Measurements from ENCODE around the gene RAVER2.

DNA sequence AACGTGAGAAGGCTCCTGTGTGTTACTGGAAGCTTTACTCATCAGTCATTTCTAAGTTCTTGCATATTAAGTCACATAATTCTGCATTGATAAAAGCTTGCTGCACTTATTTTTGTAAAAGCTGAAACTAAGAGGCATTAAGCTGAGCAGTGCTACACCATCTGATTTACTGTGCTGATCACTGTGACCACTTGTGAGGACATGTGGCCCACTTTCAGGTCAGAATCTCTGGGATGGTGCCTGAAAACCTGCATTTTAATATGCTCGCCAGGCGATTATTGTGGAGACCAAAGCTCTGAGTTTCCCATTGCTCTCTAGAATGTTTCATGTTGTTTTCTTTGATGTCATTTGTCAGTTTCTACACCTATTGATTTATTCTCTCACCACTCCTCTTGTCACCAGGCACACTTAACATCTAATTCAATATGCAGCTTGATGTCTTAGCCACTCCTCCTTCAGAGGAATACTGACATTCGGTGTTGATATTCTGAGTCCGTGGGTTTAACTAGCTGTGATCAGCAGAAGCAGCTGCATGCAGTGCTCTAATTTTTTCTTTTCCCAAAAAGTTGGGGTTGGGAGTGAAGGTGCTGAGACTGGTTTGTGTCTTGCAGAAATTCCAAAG is 85.3 kb downstream of the RAVER2 start:
- TF ChIP-seq, protein P1, sequence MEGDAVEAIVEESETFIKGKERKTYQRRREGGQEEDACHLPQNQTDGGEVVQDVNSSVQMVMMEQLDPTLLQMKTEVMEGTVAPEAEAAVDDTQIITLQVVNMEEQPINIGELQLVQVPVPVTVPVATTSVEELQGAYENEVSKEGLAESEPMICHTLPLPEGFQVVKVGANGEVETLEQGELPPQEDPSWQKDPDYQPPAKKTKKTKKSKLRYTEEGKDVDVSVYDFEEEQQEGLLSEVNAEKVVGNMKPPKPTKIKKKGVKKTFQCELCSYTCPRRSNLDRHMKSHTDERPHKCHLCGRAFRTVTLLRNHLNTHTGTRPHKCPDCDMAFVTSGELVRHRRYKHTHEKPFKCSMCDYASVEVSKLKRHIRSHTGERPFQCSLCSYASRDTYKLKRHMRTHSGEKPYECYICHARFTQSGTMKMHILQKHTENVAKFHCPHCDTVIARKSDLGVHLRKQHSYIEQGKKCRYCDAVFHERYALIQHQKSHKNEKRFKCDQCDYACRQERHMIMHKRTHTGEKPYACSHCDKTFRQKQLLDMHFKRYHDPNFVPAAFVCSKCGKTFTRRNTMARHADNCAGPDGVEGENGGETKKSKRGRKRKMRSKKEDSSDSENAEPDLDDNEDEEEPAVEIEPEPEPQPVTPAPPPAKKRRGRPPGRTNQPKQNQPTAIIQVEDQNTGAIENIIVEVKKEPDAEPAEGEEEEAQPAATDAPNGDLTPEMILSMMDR (IDR thresholded peaks at IDR 0.05), result no peak
- no peak for TF ChIP-seq POLR2A (IDR thresholded peaks at IDR 0.05)
